ENCODE measurements around the gene GNG7.
A peak's percentile ranks its signal among the peaks of the same experiment; 100 is the strongest.

DNA sequence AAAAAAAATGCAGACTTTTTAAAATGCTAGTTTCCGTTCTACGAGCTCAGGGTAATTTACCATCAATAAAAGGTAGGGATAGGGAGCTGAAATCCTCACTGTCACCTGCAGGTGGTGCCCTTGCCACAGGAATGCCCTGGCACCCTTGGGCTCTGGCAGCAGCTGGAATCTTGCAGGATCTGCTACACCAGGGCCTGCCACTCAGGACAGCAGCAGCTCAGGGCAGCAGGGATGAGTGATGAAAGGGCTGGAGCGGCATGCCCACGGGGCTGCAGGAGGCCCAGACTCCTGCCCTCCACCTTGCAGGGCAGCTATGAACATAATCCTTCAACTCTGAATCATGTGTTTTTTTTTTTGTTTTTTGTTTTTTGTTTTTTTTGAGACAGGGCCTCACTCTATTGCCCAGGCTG lies 54.0 kb downstream of the GNG7 start:
- TF ChIP-seq, protein P1, sequence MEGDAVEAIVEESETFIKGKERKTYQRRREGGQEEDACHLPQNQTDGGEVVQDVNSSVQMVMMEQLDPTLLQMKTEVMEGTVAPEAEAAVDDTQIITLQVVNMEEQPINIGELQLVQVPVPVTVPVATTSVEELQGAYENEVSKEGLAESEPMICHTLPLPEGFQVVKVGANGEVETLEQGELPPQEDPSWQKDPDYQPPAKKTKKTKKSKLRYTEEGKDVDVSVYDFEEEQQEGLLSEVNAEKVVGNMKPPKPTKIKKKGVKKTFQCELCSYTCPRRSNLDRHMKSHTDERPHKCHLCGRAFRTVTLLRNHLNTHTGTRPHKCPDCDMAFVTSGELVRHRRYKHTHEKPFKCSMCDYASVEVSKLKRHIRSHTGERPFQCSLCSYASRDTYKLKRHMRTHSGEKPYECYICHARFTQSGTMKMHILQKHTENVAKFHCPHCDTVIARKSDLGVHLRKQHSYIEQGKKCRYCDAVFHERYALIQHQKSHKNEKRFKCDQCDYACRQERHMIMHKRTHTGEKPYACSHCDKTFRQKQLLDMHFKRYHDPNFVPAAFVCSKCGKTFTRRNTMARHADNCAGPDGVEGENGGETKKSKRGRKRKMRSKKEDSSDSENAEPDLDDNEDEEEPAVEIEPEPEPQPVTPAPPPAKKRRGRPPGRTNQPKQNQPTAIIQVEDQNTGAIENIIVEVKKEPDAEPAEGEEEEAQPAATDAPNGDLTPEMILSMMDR (IDR thresholded peaks at IDR 0.05; ENCODE audit: low read depth, low read length, poor library complexity, severe bottlenecking), result peak; percentile 87
- no peak for TF ChIP-seq EZH2phosphoT487 (IDR thresholded peaks at IDR 0.05; ENCODE audit: borderline replicate concordance, low read length)

Data from DOHH2 (cell line).